ENCODE measurements around the gene HAP1.

HAP1 gene

GRCh38 chr17:41688641-41689496 lies 45.6 kb downstream of the HAP1 start, which contains the start of gene EIF1 (continued):
- TF ChIP-seq, protein P1, sequence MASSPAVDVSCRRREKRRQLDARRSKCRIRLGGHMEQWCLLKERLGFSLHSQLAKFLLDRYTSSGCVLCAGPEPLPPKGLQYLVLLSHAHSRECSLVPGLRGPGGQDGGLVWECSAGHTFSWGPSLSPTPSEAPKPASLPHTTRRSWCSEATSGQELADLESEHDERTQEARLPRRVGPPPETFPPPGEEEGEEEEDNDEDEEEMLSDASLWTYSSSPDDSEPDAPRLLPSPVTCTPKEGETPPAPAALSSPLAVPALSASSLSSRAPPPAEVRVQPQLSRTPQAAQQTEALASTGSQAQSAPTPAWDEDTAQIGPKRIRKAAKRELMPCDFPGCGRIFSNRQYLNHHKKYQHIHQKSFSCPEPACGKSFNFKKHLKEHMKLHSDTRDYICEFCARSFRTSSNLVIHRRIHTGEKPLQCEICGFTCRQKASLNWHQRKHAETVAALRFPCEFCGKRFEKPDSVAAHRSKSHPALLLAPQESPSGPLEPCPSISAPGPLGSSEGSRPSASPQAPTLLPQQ (tag by site-specific recombination; IDR thresholded peaks at IDR 0.05) = peak; percentile 65; the same call in 1 of the 2 replicates
- TF ChIP-seq ZSCAN4 (tag by site-specific recombination; IDR thresholded peaks at IDR 0.05) = peak; percentile 61; the same call in 1 of the 2 replicates
- TF ChIP-seq TCF7L2 (IDR thresholded peaks at IDR 0.05; ENCODE audit: borderline replicate concordance, low read depth, low read length) = no peak
- TF ChIP-seq ZNF16 (tag by site-specific recombination; IDR thresholded peaks at IDR 0.05; ENCODE audit: low read depth) = no peak; the same call in 1 of the 2 replicates
- TF ChIP-seq, protein P2, sequence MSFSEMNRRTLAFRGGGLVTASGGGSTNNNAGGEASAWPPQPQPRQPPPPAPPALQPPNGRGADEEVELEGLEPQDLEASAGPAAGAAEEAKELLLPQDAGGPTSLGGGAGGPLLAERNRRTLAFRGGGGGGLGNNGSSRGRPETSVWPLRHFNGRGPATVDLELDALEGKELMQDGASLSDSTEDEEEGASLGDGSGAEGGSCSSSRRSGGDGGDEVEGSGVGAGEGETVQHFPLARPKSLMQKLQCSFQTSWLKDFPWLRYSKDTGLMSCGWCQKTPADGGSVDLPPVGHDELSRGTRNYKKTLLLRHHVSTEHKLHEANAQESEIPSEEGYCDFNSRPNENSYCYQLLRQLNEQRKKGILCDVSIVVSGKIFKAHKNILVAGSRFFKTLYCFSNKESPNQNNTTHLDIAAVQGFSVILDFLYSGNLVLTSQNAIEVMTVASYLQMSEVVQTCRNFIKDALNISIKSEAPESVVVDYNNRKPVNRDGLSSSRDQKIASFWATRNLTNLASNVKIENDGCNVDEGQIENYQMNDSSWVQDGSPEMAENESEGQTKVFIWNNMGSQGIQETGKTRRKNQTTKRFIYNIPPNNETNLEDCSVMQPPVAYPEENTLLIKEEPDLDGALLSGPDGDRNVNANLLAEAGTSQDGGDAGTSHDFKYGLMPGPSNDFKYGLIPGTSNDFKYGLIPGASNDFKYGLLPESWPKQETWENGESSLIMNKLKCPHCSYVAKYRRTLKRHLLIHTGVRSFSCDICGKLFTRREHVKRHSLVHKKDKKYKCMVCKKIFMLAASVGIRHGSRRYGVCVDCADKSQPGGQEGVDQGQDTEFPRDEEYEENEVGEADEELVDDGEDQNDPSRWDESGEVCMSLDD (tag by site-specific recombination; IDR thresholded peaks at IDR 0.05) = peak; percentile 39; the same call in 1 of the 2 replicates
- TF ChIP-seq, protein P3, sequence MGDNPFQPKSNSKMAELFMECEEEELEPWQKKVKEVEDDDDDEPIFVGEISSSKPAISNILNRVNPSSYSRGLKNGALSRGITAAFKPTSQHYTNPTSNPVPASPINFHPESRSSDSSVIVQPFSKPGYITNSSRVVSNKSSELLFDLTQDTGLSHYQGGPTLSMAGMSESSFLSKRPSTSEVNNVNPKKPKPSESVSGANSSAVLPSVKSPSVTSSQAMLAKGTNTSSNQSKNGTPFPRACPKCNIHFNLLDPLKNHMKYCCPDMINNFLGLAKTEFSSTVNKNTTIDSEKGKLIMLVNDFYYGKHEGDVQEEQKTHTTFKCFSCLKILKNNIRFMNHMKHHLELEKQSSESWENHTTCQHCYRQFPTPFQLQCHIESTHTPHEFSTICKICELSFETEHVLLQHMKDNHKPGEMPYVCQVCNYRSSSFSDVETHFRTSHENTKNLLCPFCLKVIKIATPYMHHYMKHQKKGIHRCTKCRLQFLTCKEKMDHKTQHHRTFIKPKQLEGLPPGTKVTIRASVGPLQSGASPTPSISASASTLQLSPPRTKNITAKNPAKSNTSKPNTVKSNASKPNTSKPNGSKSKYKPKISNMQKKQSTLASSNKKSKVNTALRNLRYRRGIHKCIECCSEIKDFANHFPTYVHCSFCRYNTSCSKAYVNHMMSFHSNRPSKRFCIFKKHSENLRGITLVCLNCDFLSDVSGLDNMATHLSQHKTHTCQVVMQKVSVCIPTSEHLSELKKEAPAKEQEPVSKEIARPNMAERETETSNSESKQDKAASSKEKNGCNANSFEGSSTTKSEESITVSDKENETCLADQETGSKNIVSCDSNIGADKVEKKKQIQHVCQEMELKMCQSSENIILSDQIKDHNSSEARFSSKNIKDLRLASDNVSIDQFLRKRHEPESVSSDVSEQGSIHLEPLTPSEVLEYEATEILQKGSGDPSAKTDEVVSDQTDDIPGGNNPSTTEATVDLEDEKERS (tag by site-specific recombination; IDR thresholded peaks at IDR 0.05) = no peak
- no peak for TF ChIP-seq ZNF354C (tag by site-specific recombination; IDR thresholded peaks at IDR 0.05; ENCODE audit: borderline replicate concordance, low read depth)
- no peak for TF ChIP-seq ZNF560 (tag by site-specific recombination; IDR thresholded peaks at IDR 0.05; ENCODE audit: borderline replicate concordance)
- no peak for TF ChIP-seq ZNF214 (tag by site-specific recombination; IDR thresholded peaks at IDR 0.05; ENCODE audit: borderline replicate concordance)
- no peak for TF ChIP-seq ZNF555 (tag by site-specific recombination; conservative IDR thresholded peaks at IDR 0.05)
- TF ChIP-seq ZFP41 (tag by site-specific recombination; IDR thresholded peaks at IDR 0.05; ENCODE audit: borderline replicate concordance) = no peak
- TF ChIP-seq ZNF585B (tag by site-specific recombination; IDR thresholded peaks at IDR 0.05) = no peak
- TF ChIP-seq KLF1 (tag by site-specific recombination; IDR thresholded peaks at IDR 0.05) = peak; percentile 98
- TF ChIP-seq ZNF776 (tag by site-specific recombination; IDR thresholded peaks at IDR 0.05; ENCODE audit: borderline replicate concordance) = no peak
- no peak for TF ChIP-seq ZNF837 (tag by site-specific recombination; IDR thresholded peaks at IDR 0.05)
- no peak for TF ChIP-seq ZNF785 (tag by site-specific recombination; IDR thresholded peaks at IDR 0.05)
- TF ChIP-seq ZBTB26 (tag by site-specific recombination; optimal IDR thresholded peaks at IDR 0.05) = peak; percentile 66
- no peak for TF ChIP-seq ZNF664 (tag by site-specific recombination; IDR thresholded peaks at IDR 0.05)
- TF ChIP-seq ELK4 (IDR thresholded peaks at IDR 0.05; ENCODE audit: borderline replicate concordance, low read depth, low read length) = no peak; the same call in 1 of the 2 replicates
- peak; percentile 40; the same call in 1 of the 2 replicates for TF ChIP-seq ZBTB48 (tag by site-specific recombination; IDR thresholded peaks at IDR 0.05)
- no peak for TF ChIP-seq ZNF138 (tag by site-specific recombination; IDR thresholded peaks at IDR 0.05; ENCODE audit: borderline replicate concordance)
- no peak for TF ChIP-seq ZNF350 (tag by site-specific recombination; IDR thresholded peaks at IDR 0.05)

Measured in HEK293 (cell line).